Central memory CD8-positive, alpha-beta T cell (primary cell): ENCODE data around the gene UNC5A.

Source experiments
- ATAC-seq: fragments of 150-1000 bp; cut with Tn5 transposase; replicated peaks from 2 replicates; pipeline ENCODE4 v1.10.0; 2022; ENCODE audit warnings: mild to moderate bottlenecking, moderate FRiP score, moderate number of reproducible peaks; ENCODE audit not compliant: poor library complexity, severe bottlenecking; ENCODE audit errors: extremely low read depth
- DNase-seq, 2 donors: peaks; one replicate each; pipeline ENCODE4 v3.0.0; 2021; ENCODE audit warnings: low spot score in 2 of 2
- H3K27ac Mint-ChIP-seq: one replicate; pipeline ENCODE4 v1.8.0; 2022; ENCODE audit warnings: low read depth, mild to moderate bottlenecking, moderate library complexity, mixed read lengths
- H3K27me3 Mint-ChIP-seq: one replicate; pipeline ENCODE4 v1.8.0; 2022; ENCODE audit warnings: mixed read lengths
- H3K36me3 Mint-ChIP-seq: one replicate; pipeline ENCODE4 v1.8.0; 2022; ENCODE audit warnings: mild to moderate bottlenecking, moderate library complexity, mixed read lengths; ENCODE audit not compliant: insufficient read depth
- H3K4me1 Mint-ChIP-seq: one replicate; pipeline ENCODE4 v1.8.0; 2022; ENCODE audit warnings: mixed read lengths
- H3K4me3 Mint-ChIP-seq: one replicate; pipeline ENCODE4 v1.8.0; 2022; ENCODE audit warnings: mild to moderate bottlenecking, moderate library complexity, mixed read lengths
- H3K9me3 Mint-ChIP-seq: one replicate; pipeline ENCODE4 v1.8.0; 2022; ENCODE audit warnings: mixed read lengths

Gene UNC5A

GRCh38 chr5:176788091-176788490, 22.3 kb upstream of the UNC5A start:
- H3K36me3 Mint-ChIP-seq = no peaks in the 10 kb centered on the region
- DNase-seq (no peak), ATAC-seq (no peak)
- peaks cover 75% of the 10 kb centered on the region for H3K27me3 Mint-ChIP-seq
- no peak overlapping the region for H3K4me3 Mint-ChIP-seq
- H3K27ac Mint-ChIP-seq = no peak overlapping the region
- H3K4me1 Mint-ChIP-seq = no peaks in the 10 kb centered on the region
- H3K9me3 Mint-ChIP-seq = no peaks in the 10 kb centered on the region

DNA sequence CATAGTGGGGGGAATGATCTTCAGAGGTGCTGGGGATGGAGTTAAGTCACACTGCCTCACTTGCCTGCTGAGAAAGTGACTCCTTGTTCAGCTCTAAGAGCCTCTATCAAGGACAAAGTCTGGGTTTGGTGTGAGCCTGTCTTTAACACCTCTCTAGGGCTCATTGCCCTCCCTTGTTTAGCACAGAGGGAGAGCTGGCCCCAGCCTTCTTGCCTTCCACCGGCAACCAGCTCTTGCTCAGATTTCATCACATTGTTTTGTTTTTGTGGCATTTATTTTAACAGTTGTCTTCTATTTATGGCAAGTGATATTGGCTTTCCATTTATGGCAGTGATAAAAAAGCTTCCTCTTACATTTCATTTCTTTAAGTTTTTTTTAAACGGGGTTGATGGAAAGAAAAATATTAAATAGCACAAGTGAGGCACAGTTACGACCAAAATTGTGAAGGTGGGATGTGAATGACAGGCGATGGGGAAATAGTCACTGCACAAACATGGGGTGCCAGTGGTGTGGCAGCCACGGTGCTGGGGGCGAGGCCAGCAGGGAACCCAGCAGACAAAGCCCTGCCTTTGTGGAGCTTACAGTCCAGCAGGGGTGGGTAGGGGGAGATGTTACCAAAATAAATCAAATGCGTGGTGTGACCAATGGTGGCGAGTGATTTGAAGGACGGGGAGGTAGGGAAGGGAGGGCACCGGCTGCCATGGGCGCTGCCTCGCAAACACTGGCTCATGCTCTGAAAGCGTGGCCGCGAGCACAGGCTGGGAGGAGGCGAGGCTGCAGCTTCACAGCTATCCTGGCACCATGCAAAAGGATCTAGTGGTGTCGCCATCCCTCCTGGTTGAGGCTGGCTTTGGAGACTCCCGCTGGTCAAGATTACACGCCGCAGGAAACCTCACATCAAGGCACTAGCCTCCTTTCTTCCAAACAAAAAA, 21.2 kb upstream of the UNC5A start:
- Mint-ChIP-seq H3K4me3 (no peak overlapping the region), H3K27me3 (peaks cover 82% of the 10 kb centered on the region), H3K4me1 (no peaks in the 10 kb centered on the region), H3K27ac (no peak overlapping the region), H3K9me3 (no peaks in the 10 kb centered on the region), H3K36me3 (no peaks in the 10 kb centered on the region)
- DNase-seq = no peak
- no peak for ATAC-seq

- Mint-ChIP-seq H3K27ac (no peak overlapping the region), H3K27me3 (peaks cover 83% of the 10 kb centered on the region), H3K4me1 (no peaks in the 10 kb centered on the region), H3K4me3 (no peak overlapping the region), H3K9me3 (no peaks in the 10 kb centered on the region), H3K36me3 (no peaks in the 10 kb centered on the region)
- no peak for DNase-seq
- ATAC-seq = no peak
Measured at GRCh38 chr5:176789873-176790615, 20.3 kb upstream of the UNC5A start.

DNA sequence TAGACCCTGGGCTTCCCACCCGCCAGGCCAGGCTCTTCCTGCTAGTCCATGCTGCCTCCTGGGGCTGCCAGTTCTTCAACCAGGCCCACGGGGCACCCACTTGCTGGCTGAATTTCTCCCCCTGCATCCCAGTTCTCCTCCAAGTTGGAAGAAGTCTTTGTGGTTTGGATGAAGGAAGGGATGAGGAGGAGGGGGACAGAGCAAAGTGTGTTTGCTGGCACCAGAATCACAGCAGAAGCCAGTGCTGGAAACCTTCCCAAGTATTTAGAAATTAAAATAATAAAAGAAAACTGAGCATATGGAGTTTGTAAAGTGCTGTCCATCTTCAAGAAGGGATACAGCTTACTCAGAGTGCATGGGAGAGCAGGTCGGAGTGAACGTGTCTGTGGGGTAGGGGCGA, 19.4 kb upstream of the UNC5A start:
- Mint-ChIP-seq H3K4me1 (no peaks in the 10 kb centered on the region), H3K27ac (no peak overlapping the region), H3K9me3 (no peaks in the 10 kb centered on the region), H3K4me3 (no peak overlapping the region), H3K36me3 (no peaks in the 10 kb centered on the region), H3K27me3 (peaks cover 92% of the 10 kb centered on the region)
- ATAC-seq (no peak), DNase-seq (no peak)

- Mint-ChIP-seq H3K4me1 (no peaks in the 10 kb centered on the region), H3K9me3 (no peaks in the 10 kb centered on the region), H3K27ac (no peak overlapping the region), H3K27me3 (peaks cover 96% of the 10 kb centered on the region), H3K4me3 (no peak overlapping the region), H3K36me3 (no peaks in the 10 kb centered on the region)
- DNase-seq = no peak
- ATAC-seq = no peak
Measured at GRCh38 chr5:176792655-176793342, 17.6 kb upstream of the UNC5A start.

DNA sequence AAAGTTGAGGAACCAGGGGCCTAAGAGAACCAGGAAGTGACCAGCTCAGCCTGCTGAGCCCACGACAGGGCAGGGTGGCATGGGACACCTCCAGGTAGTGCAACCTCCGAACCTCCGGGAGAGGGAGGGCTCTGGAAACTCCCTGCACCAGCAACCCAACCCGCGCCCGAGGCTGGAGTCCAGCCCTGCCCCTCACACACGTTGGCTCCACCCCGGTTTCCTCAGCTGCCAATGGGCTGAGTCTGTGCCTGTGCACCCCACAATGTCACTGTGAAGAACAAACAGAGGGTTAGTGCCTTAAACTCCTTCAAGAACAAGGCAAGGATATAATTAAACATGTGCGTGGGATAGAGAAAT, 17.0 kb upstream of the UNC5A start:
- Mint-ChIP-seq H3K36me3 (no peaks in the 10 kb centered on the region), H3K4me1 (no peaks in the 10 kb centered on the region), H3K27ac (no peak overlapping the region), H3K27me3 (peaks cover 90% of the 10 kb centered on the region), H3K4me3 (no peak overlapping the region), H3K9me3 (no peaks in the 10 kb centered on the region)
- ATAC-seq = no peak
- DNase-seq = no peak

DNA sequence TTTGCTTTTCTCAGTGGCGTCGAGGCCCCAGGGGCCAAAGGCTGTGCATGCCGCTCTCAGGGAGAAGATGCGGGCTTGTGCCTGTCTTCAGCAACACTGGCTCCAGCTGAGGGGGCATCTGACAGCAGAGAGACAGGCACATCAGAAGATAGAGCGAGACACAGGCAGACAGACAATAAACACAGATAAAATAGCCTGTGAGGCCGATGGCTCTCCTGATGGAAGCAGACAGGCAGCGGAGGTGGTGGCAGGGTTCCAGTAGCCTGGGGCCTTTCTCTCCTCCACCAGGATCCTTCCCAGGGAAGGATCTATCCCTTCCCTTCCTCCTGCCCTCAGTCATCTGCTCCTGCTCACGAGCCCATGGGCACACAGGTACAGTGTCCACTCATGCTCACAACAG, 16.6 kb upstream of the UNC5A start:
- H3K36me3 Mint-ChIP-seq = no peaks in the 10 kb centered on the region
- peaks cover 86% of the 10 kb centered on the region for H3K27me3 Mint-ChIP-seq
- no peaks in the 10 kb centered on the region for H3K9me3 Mint-ChIP-seq
- H3K4me1 Mint-ChIP-seq = no peaks in the 10 kb centered on the region
- no peak for ATAC-seq
- H3K27ac Mint-ChIP-seq = no peak overlapping the region
- no peak overlapping the region for H3K4me3 Mint-ChIP-seq
- no peak for DNase-seq

DNA sequence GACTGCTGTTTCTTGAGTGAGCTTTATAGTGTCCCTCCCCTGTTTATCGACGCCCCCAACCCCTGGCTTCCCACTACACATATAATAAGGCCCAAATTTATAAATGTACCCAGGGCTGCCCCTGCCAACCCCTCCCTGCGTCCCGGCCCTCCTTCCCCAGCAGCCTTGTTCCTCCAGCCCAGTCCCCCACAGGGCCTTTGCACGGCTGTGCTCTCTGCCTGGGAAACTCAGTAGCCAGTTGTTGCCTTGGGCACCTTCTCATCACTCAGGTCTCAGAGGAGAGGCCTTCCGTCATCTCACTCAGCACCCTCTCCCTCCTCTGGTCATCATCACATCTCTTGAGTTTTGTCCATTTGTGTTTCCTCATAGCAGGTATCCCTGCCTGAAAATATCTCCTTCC, 15.8 kb upstream of the UNC5A start:
- no peak overlapping the region for H3K4me3 Mint-ChIP-seq
- no peaks in the 10 kb centered on the region for H3K4me1 Mint-ChIP-seq
- DNase-seq (no peak), ATAC-seq (no peak)
- H3K27me3 Mint-ChIP-seq = peaks cover 78% of the 10 kb centered on the region
- no peak overlapping the region for H3K27ac Mint-ChIP-seq
- no peaks in the 10 kb centered on the region for H3K9me3 Mint-ChIP-seq
- H3K36me3 Mint-ChIP-seq = no peaks in the 10 kb centered on the region

GRCh38 chr5:176796411-176796810, 13.9 kb upstream of the UNC5A start:
- no peak overlapping the region for H3K4me3 Mint-ChIP-seq
- H3K36me3 Mint-ChIP-seq = no peaks in the 10 kb centered on the region
- H3K27me3 Mint-ChIP-seq = peaks cover 59% of the 10 kb centered on the region
- H3K27ac Mint-ChIP-seq = no peak overlapping the region
- H3K4me1 Mint-ChIP-seq = no peaks in the 10 kb centered on the region
- DNase-seq (no peak), ATAC-seq (no peak)
- H3K9me3 Mint-ChIP-seq = no peaks in the 10 kb centered on the region

GRCh38 chr5:176796970-176797369, 13.4 kb upstream of the UNC5A start:
- Mint-ChIP-seq H3K4me1 (no peaks in the 10 kb centered on the region), H3K36me3 (no peaks in the 10 kb centered on the region), H3K9me3 (no peaks in the 10 kb centered on the region), H3K27me3 (peaks cover 54% of the 10 kb centered on the region), H3K27ac (no peak overlapping the region), H3K4me3 (no peak overlapping the region)
- DNase-seq (no peak), ATAC-seq (no peak)

GRCh38 chr5:176797456-176798050, 12.8 kb upstream of the UNC5A start:
- Mint-ChIP-seq H3K4me1 (no peaks in the 10 kb centered on the region), H3K4me3 (no peak overlapping the region), H3K36me3 (no peaks in the 10 kb centered on the region), H3K27me3 (peaks cover 48% of the 10 kb centered on the region), H3K27ac (no peak overlapping the region), H3K9me3 (no peaks in the 10 kb centered on the region)
- DNase-seq (no peak), ATAC-seq (no peak)

DNA sequence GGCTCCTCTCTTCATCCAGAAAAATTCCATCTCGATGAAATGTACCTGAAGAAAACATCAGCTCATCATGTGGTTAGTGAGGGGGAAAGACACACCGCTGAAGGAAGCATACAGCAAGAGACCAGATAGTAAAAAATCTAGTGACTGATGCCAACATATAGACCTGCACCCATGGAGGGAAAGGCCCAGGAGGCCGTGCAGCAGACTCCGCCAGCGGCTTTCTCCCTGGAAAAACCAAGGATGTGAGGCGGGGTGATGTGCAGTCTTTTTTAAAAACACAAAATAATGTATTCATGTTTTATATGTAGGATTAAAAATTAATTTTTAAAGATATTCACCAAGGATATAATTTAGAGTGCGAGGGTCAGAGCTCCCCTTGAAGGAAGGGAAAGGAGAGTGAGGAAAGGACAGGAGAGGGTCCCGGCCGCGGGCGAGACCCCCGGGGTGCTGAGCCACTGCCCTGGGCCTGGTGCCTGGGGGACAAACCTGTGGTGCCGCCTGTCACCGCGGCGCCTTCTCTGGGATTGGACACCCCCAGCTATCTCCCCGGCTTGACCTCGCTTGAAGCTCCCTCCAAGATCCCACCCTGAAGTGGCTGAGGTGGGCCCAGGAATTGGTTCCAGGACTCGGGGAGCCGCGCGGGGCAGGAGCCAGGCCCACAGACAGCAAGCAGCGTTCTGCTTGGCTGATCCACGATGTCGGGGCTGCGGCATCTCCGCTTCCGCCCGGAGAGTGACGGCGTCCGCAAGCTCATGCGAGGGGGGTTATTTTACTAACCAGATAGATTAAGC, 12.1 kb upstream of the UNC5A start:
- Mint-ChIP-seq H3K27me3 (peaks cover 46% of the 10 kb centered on the region), H3K36me3 (no peaks in the 10 kb centered on the region)

More for the DNA sequence above, 12.1 kb upstream of the UNC5A start:
- Mint-ChIP-seq H3K27ac (no peak overlapping the region), H3K9me3 (no peaks in the 10 kb centered on the region), H3K4me1 (no peaks in the 10 kb centered on the region), H3K4me3 (no peak overlapping the region)
- DNase-seq = no peak
- ATAC-seq = no peak
